ENCODE results near the gene ECI1.

Gene ECI1

DNA sequence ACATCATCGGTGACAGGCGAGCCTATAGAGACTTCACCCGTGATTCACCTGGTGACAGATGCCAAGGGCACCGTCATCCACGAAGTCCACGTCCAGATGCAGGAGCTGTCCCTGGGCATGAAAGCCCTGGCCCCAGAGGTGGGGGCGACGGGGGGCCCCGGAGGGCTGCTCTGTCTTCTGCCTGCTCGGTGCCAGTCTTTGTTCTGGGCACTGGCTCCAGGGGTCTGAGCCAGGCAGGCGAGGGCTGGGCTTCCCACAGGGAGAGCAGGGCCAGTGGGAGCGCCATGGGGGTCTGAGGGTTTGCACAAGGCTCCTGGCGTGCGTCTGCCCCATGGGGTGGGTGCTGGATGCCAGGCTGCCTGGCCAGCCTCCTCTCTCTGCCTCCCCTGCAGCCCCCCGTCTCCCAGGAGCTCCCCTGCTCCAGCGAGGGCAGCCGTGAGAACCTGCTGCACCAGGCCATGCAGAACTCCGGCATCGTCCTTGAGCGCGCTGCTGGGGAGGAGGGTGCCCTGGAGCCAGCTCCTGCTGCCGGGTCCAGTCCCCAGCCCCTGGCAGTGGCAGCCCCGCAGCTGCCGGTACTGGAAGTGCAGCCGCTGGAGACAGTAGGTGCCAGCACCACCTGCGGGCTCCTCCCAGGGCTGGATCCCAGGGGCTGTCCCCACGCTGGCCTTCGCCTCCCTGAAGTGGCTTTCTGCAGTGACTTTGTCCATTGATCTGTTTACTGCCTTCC lies 18.2 kb downstream of the ECI1 start:
- Histone ChIP-seq H3K56ac (ENCODE audit: low read length) (no peak overlapping the region), H2AK5ac (ENCODE audit: low read length) (no peak overlapping the region), H2BK15ac (replicated peaks; ENCODE audit: low read depth) (no peak overlapping the region), H3K4me2 (ENCODE audit: low read length) (no peak overlapping the region), H4K8ac (ENCODE audit: low read depth, low read length) (no peak overlapping the region), H3K4me1 (ENCODE audit: control insufficient read depth, low read depth, low read length) (no peaks in the 10 kb centered on the region), H3K36me3 (ENCODE audit: control insufficient read depth, insufficient read depth, low read length) (no peaks in the 10 kb centered on the region), H3K79me2 (ENCODE audit: control insufficient read depth, insufficient read depth, low read length) (no peaks in the 10 kb centered on the region), H2BK120ac (ENCODE audit: low read depth, low read length) (no peak overlapping the region), H4K5ac (ENCODE audit: low read length) (no peak overlapping the region), H3K23ac (ENCODE audit: low read length) (no peak overlapping the region), H3K27me3 (ENCODE audit: insufficient read depth, low read length, poor library complexity) (peaks cover 3% of the 10 kb centered on the region), H3K79me1 (ENCODE audit: low read length) (no peaks in the 10 kb centered on the region), H3K9ac (ENCODE audit: low read length) (no peak overlapping the region), H2BK5ac (ENCODE audit: low read length) (no peak overlapping the region), H3K18ac (ENCODE audit: low read length) (no peak overlapping the region), H3K27ac (ENCODE audit: low read depth, low read length) (no peak overlapping the region), H3K4me3 (ENCODE audit: low read length) (no peak overlapping the region), H3K4ac (ENCODE audit: low read depth, low read length) (no peak overlapping the region)
- DNase-seq: no peak
- no CpG with 5 or more reads among the region's 28 CpGs for WGBS (ENCODE audit: extremely low coverage, insufficient coverage, low lambda C conversion rate)

DNA sequence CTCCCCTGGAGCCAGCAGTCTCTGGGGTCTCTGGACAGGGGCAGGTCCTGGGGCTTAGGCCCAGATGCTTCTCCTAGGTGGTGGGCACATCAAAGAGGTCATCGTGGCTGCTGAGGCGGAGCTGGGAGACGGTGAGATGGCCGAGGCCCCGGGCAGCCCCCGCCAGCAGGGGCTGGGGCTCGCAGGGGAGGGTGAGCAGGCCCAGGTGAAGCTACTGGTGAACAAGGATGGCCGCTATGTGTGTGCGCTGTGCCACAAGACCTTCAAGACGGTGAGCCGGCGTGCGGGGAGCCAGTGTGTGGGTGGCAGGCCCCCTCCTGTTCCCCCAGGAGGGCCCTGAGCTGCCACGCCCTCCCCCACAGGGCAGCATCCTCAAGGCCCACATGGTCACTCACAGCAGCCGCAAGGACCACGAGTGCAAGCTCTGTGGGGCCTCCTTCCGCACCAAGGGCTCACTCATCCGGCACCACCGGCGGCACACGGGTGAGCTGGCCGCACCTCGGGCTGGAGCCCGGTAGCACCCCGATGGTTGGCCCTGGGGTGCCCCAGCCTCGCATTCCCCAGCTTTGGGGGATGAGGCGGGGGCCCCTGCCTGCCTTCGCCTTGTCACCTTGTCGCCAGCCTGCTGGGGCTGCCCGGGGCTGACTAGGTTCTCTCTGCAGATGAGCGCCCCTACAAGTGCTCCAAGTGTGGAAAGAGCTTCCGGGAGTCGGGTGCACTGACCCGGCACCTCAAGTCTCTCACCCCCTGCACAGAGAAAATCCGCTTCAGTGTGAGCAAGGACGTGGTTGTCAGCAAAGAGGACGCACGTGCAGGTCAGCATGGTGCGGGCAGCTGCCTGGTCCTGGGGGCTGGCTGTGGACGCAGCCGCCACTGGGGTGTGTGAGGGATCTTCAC lies 19.0 kb downstream of the ECI1 start:
- no CpG with 5 or more reads among the region's 41 CpGs for WGBS (ENCODE audit: extremely low coverage, insufficient coverage, low lambda C conversion rate)
- Histone ChIP-seq H3K79me2 (ENCODE audit: control insufficient read depth, insufficient read depth, low read length) (peaks cover 2% of the 10 kb centered on the region), H3K4me3 (ENCODE audit: low read length) (no peak overlapping the region), H2BK5ac (ENCODE audit: low read length) (no peak overlapping the region), H3K56ac (ENCODE audit: low read length) (no peak overlapping the region), H2BK120ac (ENCODE audit: low read depth, low read length) (no peak overlapping the region), H3K9ac (ENCODE audit: low read length) (no peak overlapping the region), H2BK15ac (replicated peaks; ENCODE audit: low read depth) (no peak overlapping the region), H3K79me1 (ENCODE audit: low read length) (peaks cover 3% of the 10 kb centered on the region), H3K27me3 (ENCODE audit: insufficient read depth, low read length, poor library complexity) (peaks cover 3% of the 10 kb centered on the region), H3K23ac (ENCODE audit: low read length) (no peak overlapping the region), H3K4me1 (ENCODE audit: control insufficient read depth, low read depth, low read length) (no peaks in the 10 kb centered on the region), H4K5ac (ENCODE audit: low read length) (no peak overlapping the region), H2AK5ac (ENCODE audit: low read length) (no peak overlapping the region), H3K18ac (ENCODE audit: low read length) (no peak overlapping the region), H3K4ac (ENCODE audit: low read depth, low read length) (no peak overlapping the region), H4K8ac (ENCODE audit: low read depth, low read length) (no peak overlapping the region), H3K4me2 (ENCODE audit: low read length) (no peak overlapping the region), H3K36me3 (ENCODE audit: control insufficient read depth, insufficient read depth, low read length) (no peaks in the 10 kb centered on the region), H3K27ac (ENCODE audit: low read depth, low read length) (no peak overlapping the region)
- DNase-seq: no peak

DNA sequence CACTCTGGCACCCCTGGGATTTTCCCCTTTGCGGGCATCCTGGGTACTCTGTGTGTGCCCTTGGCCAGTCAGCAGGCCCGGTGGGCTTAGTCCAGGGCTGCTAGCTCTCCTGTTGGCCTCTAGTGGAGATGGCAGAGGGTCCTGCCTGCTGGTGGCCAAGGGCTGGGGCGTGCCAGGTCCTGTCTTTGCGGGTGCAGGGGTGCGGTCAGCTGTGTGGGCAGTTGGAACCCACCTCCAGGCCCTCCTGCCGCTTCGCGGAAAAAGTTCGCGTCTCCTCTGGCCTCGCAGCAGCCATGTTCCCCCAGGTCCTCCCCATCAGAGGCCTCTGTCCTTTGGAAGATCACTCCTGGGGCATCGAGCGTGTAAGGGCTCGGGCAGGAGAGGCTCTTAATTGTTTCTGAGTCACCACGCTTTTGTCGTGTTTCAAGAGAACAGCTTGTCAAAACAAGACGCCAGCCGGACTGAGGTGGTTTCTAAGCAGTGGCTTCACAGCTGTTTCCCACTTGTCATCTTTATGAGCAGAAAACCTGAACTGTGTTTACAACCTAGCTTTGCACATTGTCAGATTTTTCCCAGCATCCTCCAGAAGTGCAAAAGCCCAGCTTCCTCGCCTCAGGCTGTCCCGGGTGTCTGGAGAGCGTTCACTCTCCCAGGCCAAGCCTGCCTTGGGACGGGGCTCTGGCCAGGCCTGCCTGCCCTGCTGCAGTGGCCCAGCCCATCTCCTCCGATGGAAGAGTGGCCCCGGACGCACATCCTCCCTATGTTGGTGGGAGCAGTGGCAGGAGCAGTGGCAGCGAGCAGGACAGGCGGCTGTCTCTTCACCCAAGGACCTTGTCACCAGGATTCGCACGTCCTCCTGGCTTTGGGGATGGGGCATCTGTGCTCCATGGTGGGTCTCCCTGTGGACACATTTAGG lies 20.1 kb downstream of the ECI1 start:
- no peak overlapping the region for H4K8ac ChIP-seq (ENCODE audit: low read depth, low read length)
- DNase-seq: no peak
- no peak overlapping the region for H3K56ac ChIP-seq (ENCODE audit: low read length)
- peaks cover 6% of the 10 kb centered on the region for H3K79me2 ChIP-seq (ENCODE audit: control insufficient read depth, insufficient read depth, low read length)
- H3K27me3 ChIP-seq (ENCODE audit: insufficient read depth, low read length, poor library complexity): no peaks in the 10 kb centered on the region
- no peak overlapping the region for H3K18ac ChIP-seq (ENCODE audit: low read length)
- no peaks in the 10 kb centered on the region for H3K4me1 ChIP-seq (ENCODE audit: control insufficient read depth, low read depth, low read length)
- no CpG with 5 or more reads among the region's 29 CpGs for WGBS (ENCODE audit: extremely low coverage, insufficient coverage, low lambda C conversion rate)
- peaks cover 7% of the 10 kb centered on the region for H3K79me1 ChIP-seq (ENCODE audit: low read length)
- H3K27ac ChIP-seq (ENCODE audit: low read depth, low read length): no peak overlapping the region
- no peak overlapping the region for H4K5ac ChIP-seq (ENCODE audit: low read length)
- no peak overlapping the region for H3K4ac ChIP-seq (ENCODE audit: low read depth, low read length)
- H3K4me2 ChIP-seq (ENCODE audit: low read length): no peak overlapping the region
- no peak overlapping the region for H3K4me3 ChIP-seq (ENCODE audit: low read length)
- no peak overlapping the region for H2AK5ac ChIP-seq (ENCODE audit: low read length)
- H3K9ac ChIP-seq (ENCODE audit: low read length): no peak overlapping the region
- H3K23ac ChIP-seq (ENCODE audit: low read length): no peak overlapping the region
- H3K36me3 ChIP-seq (ENCODE audit: control insufficient read depth, insufficient read depth, low read length): no peaks in the 10 kb centered on the region
- H2BK15ac ChIP-seq (replicated peaks; ENCODE audit: low read depth): no peak overlapping the region
- H2BK120ac ChIP-seq (ENCODE audit: low read depth, low read length): no peak overlapping the region
- no peak overlapping the region for H2BK5ac ChIP-seq (ENCODE audit: low read length)

DNA sequence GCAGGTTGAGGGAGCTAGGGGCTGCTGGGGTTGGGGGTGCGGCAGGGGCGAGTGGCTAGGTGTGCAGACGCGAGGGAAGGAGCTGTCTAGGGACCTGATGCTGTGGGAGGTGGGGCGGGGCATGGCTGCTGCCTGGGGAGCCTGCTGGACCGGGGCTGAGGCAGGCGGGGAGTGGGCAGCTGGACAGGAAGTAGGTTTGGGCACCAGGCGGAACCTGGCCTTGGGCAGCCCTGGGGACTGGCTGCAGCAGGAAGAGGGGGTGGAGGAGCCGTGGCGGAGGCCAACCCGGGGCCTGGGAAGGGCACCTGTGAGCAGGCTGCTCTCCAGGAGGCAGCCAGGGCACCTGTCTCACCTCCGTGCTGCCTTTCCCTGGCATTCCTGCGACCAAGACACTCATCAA lies 21.0 kb downstream of the ECI1 start:
- Histone ChIP-seq H4K8ac (ENCODE audit: low read depth, low read length) (no peak overlapping the region), H3K27ac (ENCODE audit: low read depth, low read length) (no peak overlapping the region), H3K4ac (ENCODE audit: low read depth, low read length) (no peak overlapping the region), H2BK5ac (ENCODE audit: low read length) (no peak overlapping the region), H3K56ac (ENCODE audit: low read length) (no peak overlapping the region), H3K4me2 (ENCODE audit: low read length) (no peak overlapping the region), H3K79me1 (ENCODE audit: low read length) (peaks cover 10% of the 10 kb centered on the region), H3K4me1 (ENCODE audit: control insufficient read depth, low read depth, low read length) (no peaks in the 10 kb centered on the region), H3K36me3 (ENCODE audit: control insufficient read depth, insufficient read depth, low read length) (no peaks in the 10 kb centered on the region), H3K23ac (ENCODE audit: low read length) (no peak overlapping the region), H2AK5ac (ENCODE audit: low read length) (no peak overlapping the region), H2BK120ac (ENCODE audit: low read depth, low read length) (no peak overlapping the region), H3K79me2 (ENCODE audit: control insufficient read depth, insufficient read depth, low read length) (peaks cover 9% of the 10 kb centered on the region), H3K4me3 (ENCODE audit: low read length) (no peak overlapping the region), H2BK15ac (replicated peaks; ENCODE audit: low read depth) (no peak overlapping the region), H3K27me3 (ENCODE audit: insufficient read depth, low read length, poor library complexity) (no peaks in the 10 kb centered on the region), H3K18ac (ENCODE audit: low read length) (no peak overlapping the region), H3K9ac (ENCODE audit: low read length) (no peak overlapping the region), H4K5ac (ENCODE audit: low read length) (no peak overlapping the region)
- WGBS (ENCODE audit: extremely low coverage, insufficient coverage, low lambda C conversion rate): no CpG with 5 or more reads among the region's 13 CpGs
- no peak for DNase-seq

DNA sequence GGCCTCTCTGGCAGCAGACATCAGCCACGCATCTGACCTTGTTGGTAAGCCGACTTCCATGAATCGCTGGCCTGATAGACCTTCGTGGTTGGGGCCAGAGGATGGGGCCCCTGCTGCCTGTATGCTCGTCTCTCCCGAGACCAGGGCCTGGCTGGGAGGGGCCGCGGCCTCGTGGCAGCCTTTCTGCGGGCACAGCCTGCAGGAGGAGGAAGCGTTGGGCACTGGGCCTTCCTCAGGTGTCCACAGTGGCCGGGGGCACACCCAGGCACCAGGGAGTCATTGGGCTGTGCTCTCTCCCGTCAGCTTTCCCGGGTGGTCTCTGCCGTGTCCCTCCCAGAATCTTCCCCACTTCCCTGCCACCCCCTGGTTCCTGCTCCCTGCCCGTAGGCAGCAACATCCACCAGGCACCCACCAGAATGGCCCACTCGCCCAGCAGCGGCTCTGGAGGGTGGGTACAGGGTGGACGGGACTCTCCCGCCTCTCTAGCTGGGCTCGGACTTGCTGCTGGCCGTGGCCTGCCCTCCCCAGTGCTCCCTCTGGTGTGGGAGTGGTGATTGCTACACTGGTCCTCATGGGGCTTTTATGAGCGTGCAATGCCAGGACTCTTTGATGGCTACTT lies 21.6 kb downstream of the ECI1 start:
- no peaks in the 10 kb centered on the region for H3K36me3 ChIP-seq (ENCODE audit: control insufficient read depth, insufficient read depth, low read length)
- H3K27ac ChIP-seq (ENCODE audit: low read depth, low read length): no peak overlapping the region
- WGBS (ENCODE audit: extremely low coverage, insufficient coverage, low lambda C conversion rate): no CpG with 5 or more reads among the region's 23 CpGs
- H3K27me3 ChIP-seq (ENCODE audit: insufficient read depth, low read length, poor library complexity): no peaks in the 10 kb centered on the region
- H2BK120ac ChIP-seq (ENCODE audit: low read depth, low read length): no peak overlapping the region
- peaks cover 13% of the 10 kb centered on the region for H3K79me2 ChIP-seq (ENCODE audit: control insufficient read depth, insufficient read depth, low read length)
- no peak overlapping the region for H2BK15ac ChIP-seq (replicated peaks; ENCODE audit: low read depth)
- no peak overlapping the region for H4K8ac ChIP-seq (ENCODE audit: low read depth, low read length)
- no peak overlapping the region for H3K18ac ChIP-seq (ENCODE audit: low read length)
- H2AK5ac ChIP-seq (ENCODE audit: low read length): no peak overlapping the region
- H3K23ac ChIP-seq (ENCODE audit: low read length): no peak overlapping the region
- no peaks in the 10 kb centered on the region for H3K4me1 ChIP-seq (ENCODE audit: control insufficient read depth, low read depth, low read length)
- no peak overlapping the region for H3K9ac ChIP-seq (ENCODE audit: low read length)
- H3K4me2 ChIP-seq (ENCODE audit: low read length): no peak overlapping the region
- no peak overlapping the region for H3K56ac ChIP-seq (ENCODE audit: low read length)
- H3K4me3 ChIP-seq (ENCODE audit: low read length): no peak overlapping the region
- H3K79me1 ChIP-seq (ENCODE audit: low read length): peaks cover 12% of the 10 kb centered on the region
- no peak overlapping the region for H2BK5ac ChIP-seq (ENCODE audit: low read length)
- H3K4ac ChIP-seq (ENCODE audit: low read depth, low read length): no peak overlapping the region
- no peak overlapping the region for H4K5ac ChIP-seq (ENCODE audit: low read length)
- DNase-seq: no peak
